SK-N-MC (cell line): Measurements from ENCODE around the gene RBMS3.

ENCODE experiments used
- EZH2 ChIP-seq: fragments of 200-600 bp; sonication (generic); IDR thresholded peaks from one replicate; pipeline ENCODE4 v1.6.1; 2017; ENCODE audit warnings: antibody characterized with exemption
- POLR2AphosphoS5 ChIP-seq: IDR thresholded peaks from 2 replicates; pipeline ENCODE4 v1.6.1; 2012; ENCODE audit warnings: mild to moderate bottlenecking, low read depth, low read length, borderline replicate concordance

DNA sequence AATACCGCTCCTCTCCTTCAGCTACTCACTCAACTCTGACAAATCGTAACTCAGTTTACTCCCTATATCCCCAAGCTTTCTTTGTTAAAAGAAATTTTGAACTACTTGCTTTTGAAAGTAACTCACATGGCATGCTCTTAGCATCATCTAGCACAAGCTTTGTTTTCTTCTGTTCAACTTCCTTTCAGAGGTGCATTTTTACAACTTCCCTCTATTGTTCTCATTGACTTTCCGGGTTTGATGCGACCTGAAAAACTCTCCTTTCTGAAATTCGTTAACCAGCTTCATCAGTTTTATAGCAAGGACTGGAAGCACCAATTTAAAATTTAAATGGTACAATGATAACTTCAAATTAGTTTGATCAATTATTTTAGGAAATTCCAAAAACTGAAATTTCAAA is 696.0 kb downstream of the RBMS3 start:
- TF ChIP-seq POLR2AphosphoS5, result no peak
- TF ChIP-seq EZH2, result no peak
